Nucleus accumbens (tissue), 56 donors: ENCODE data around the gene SCN1B.

ENCODE experiments used
- DNase-seq, 56 donors: peaks; one replicate each; lab custom pipeline; 2025; lab: John Stamatoyannopoulos, UW

The SCN1B gene

DNA sequence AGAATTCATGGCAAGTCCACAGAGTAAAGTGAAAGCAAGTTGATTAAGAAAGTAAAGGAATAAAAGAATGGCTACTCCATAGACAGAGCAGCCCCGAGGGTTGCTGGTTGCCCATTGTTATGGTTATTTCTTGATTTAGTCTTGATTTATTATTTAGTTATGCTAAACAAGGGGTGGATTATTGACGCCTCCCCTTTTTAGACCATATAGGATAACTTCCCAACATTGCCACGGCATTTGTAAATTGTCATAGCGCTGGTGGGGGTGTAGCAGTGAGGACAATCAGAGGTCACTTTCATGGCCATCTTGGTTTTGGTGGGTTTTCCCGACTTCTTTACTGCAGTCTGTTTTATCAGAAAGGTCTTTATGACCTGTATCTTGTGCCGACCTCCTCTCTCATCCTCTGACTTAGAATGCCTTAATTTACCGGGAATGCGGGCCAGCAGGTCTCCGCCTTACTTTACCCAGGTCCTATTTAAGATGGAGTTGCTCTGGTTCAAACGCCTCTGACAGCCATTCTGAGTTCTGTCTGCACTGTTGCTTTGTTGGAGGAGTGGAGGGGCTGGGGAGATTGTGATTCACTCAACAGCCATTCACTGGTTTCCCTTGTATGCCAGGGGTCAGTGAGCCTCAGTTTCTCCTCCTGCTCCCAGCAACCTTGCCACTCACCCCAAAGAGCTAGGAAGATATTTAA, 38.8 kb downstream of the SCN1B start:
- no peak for DNase-seq

DNA sequence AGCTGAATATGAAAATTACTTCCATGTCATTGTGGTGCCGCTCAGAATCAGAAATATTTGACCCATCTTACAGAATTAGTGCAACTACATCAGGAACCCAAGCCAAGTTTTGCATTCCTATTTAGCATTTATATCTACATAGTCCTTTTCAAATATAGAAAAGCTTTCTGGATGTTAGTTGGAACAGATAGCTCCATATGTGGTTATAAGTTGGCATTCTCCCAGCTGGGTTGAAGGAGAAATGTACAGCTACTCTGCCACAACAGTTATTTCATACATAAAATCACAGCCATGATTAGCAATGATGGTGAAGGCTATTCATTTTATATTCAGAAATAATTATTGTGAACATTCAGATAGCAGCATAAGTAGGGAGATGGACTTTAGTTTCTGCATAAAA, 39.4 kb downstream of the SCN1B start:
- DNase-seq: no peak

DNA sequence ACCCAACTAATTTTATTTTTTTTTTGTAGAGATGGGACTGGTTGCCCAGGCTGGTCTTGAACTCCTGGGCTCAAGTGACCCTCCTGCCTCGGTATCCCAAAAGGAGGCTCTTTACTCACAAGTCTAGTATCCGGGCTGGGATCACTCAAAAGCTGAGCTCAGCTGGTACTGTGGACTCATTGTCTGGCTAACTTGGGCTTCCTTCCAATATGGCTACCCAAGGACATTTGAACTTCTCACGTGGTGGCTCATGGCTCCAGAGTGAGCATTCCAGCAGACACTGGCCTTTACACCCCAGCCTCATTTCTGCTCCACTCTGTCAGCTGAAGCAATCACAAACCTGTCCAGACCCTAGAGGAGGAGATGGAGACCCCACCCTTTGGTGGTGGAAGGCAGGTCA, 40.2 kb downstream of the SCN1B start:
- DNase-seq: no peak

DNA sequence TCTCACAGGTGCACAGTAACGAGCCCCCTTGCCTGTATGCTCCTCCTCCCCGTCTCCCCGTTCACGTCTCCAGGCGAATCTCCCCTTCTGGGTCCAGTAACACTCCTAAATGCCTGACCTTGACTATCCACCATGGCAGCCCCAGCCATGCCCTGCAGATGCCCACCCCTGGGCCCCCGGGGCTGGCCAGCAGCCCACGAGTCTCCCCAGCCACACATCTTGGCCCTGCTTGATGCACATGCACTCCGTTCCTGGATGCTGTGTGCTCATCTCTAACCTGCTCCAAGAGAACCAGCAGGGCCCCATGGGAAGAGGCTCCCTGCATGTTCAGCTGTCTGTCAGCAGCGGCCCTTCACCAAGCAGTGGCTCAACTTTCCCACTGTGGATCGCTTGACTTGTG, 43.2 kb downstream of the SCN1B start:
- no peak for DNase-seq

DNA sequence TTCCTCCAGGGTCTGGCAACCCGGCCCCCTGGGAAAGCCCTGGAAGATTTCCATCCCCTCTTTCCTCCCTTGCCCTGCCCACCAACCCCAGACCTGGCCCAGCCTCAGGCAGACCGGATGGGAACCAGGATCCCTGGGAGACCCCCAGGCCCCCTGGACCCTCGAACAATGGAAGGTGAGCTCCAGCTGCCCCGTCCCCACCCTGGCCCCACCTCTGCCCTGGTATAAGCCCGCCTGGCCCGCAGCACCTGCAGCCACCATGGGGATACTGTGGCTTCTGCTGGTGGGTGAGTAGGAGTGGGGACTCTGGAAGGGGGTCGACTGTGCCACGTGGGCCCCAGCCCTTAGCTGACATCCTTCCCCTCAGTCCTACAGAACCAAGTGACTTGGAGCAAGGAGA, 43.7 kb downstream of the SCN1B start:
- no peak for DNase-seq

DNA sequence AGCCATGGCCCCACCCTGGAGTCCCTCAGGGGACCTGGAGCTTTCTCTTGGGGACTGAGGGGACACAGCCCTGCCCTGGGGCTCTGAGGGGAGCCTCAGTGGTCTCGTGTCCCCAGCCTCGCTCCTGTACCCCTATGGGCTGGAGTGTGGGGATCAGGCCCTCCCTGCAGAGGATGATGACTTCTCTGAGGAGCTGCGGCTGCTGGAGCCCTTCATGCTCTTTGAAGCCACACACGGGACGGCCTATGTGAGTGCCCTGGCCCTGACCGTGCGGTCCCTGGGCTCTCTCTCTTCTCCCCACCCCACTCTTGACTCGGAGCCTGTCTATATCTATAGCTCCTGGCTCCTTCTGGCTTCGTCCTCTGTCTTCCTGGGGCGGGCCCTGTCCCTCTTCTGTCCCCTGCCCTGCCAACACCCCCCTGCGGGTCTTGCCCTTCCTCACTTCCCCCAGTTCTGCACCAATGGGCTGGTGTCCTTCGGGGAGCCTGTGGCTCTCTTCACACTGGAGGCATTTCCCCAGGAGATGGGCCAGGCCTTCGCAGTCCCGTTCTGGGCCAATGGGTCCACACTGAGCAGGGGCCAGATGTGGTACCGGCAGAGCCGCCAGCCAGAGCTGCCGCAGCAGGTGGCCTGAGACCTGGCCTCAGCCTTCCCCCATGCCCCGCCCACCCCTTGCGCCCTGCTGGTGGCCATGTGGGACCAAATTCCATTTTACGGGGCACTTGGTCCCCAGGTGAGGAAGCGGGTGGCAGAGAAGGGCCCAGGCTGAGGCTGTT, 44.3 kb downstream of the SCN1B start:
- no peak for DNase-seq

GRCh38 chr19:35075202-35076025, 45.1 kb downstream of the SCN1B start:
- no peak for DNase-seq

DNA sequence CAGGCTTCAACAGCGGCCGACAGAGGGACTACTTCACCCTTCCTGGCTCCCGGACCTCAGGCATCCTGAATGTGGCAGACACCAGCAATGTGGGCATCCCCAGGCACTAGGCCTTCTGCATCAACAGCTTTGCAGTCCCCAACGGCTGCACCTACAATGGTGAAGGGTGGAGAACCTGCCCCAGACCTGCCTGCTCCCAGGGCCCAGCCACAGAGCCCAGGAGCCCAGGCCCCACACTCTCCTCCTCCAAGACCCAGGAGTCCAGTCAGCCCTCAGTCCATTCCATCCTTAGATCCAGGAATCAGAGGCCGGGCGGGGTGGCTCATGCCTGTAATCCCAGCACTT, 45.7 kb downstream of the SCN1B start:
- no peak for DNase-seq

DNA sequence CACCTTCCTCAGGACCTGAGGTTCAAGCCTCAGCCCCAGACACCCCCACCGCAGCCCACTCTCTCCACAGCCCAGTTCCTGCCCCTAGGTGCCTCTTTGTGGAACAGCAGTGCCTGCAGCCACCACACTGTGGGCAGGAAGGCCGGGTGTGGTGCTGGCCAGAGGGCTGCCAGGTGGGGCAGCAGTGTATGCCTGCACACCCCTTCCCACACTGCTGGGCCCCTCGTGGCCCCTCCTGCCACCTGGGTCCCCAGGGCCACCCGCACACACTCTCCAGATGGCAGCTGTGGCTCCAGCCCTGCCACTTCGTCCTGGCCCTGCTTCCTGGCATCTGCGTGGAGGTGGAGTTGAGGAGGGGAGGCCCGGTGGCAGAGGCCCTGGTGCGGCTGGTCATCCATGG, 46.4 kb downstream of the SCN1B start:
- no peak for DNase-seq

GRCh38 chr19:35077411-35078223, 47.3 kb downstream of the SCN1B start:
- no peak for DNase-seq

GRCh38 chr19:35079826-35080225, 49.6 kb downstream of the SCN1B start:
- DNase-seq: no peak

DNA sequence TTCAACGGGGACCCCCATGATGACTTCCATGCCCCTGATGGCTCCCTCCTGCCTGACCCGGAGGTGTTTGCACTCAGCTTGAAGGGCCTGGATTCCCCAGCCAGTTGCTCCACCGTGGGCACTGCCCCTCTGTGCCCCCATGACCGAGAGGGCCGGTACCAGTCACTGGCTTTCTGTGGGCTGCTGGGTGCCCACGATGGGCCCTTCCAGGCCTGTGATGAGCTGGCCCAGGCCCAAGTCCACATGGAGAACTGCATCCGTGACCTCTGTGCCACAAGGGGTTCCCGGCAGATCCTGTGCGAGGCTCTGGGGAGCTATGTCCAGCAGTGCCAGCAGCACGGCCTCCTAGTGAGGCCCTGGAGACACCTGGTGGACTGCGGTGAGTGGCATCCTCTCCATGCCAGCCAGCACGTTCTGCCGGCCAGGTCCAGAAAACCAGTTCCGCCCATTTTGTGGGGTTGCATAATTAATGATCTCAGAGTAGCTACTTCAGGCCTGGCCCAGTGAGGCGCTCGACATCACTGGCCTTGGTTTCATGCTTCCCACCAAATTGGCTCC, 50.4 kb downstream of the SCN1B start:
- DNase-seq: no peak

GRCh38 chr19:35081201-35081600, 50.9 kb downstream of the SCN1B start:
- no peak for DNase-seq

GRCh38 chr19:35083691-35084508, 53.6 kb downstream of the SCN1B start:
- DNase-seq: no peak

- DNase-seq: no peak
These were observed 54.2 kb downstream of the SCN1B start for GRCh38 chr19:35084509-35084762.

DNA sequence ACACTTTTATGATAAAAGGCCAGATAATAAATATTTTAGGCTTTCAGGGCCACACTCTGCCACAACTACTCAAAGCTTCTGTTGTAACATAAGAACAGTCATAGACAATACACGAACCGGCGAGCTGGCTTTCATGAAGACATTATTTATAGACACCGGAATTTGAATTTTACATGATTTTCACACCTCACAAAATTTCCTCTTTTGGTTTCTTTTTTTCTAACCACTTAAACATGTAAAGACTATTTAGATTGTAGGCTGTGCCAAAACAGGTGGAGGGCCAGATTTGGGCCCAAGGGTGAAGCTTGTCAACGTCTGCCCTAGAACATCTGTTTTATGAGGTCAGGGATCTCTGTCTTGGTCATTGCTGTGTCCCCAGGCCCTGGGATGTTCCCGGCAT, 55.7 kb downstream of the SCN1B start:
- DNase-seq: no peak

- peak in 4 of 56 donors; percentile 15 to 52 (median 30) for DNase-seq
These were observed 56.2 kb downstream of the SCN1B start for GRCh38 chr19:35086455-35086854.

- DNase-seq: no peak
These were observed 57.1 kb downstream of the SCN1B start for GRCh38 chr19:35087393-35087792.

- peak in 2 of 56 donors; percentile 19 to 71 for DNase-seq
These were observed 58.1 kb downstream of the SCN1B start for GRCh38 chr19:35088131-35088913.
